HG03469 (cell line): ENCODE data around the gene ZKSCAN5.
"Not testable (repeated sequence)": the region's sequence is repeated elsewhere in the genome, so short reads cannot be mapped to it uniquely, and the experiment has no call there.

Source experiments
- ATAC-seq: cut with Tn5 transposase; IDR thresholded peaks from one replicate; pipeline ENCODE4 v1.9.1; 2021; ENCODE audit warnings: mild to moderate bottlenecking, moderate library complexity, moderate number of reproducible peaks; ENCODE audit not compliant: unreplicated experiment

Gene ZKSCAN5

DNA sequence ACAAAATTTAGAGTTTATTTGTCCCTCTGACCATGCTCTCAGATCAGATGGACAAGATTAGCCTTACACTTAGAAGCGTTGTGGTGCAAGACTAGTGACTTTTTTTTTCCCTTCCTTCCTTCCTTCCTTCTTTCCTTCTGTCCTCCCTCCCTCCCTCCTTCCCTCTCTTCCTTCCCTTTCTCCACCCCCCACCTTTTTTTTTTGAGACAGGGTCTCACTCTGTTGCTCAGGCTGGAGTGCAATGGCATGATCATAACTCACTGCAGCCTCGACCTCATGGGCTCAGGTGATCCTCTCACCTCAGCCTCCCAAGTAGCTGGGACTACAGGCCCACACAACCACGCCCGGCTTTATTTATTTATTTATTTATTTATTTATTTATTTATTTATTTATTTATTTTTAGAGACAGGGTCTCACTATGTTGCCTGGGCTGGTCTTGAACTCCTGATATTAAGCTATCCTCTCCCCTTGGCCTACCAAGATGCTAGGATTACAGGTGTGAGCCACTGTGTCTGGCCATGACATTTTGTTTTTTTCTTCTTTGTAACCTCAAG, 76.4 kb downstream of the ZKSCAN5 start:
- ATAC-seq, result not testable (repeated sequence)
